AG04450 (cell line): Measurements from ENCODE around the gene CLCA2. TPM values are rescaled to one million over a fixed set of nuclear protein-coding genes. Genes with fewer than 3 reads are reported as not detected.
"Not testable (repeated sequence)": the region's sequence is repeated elsewhere in the genome, so short reads cannot be mapped to it uniquely, and the experiment has no call there.

ENCODE experiments used
- CTCF ChIA-PET: fragments of 300-600, 350-600 bp; formaldehyde crosslinking; extraction: SDS; loops from one replicate; lab custom pipeline; 2022; ENCODE audit warnings: antibody characterized with exemption, inconsistent platforms; lab: Charles Lee
- POLR2A ChIA-PET: fragments of 350-600 bp; formaldehyde crosslinking; extraction: SDS; loops from one replicate; lab custom pipeline; 2021; ENCODE audit warnings: antibody characterized with exemption, inconsistent platforms; lab: Yijun Ruan, JAX
- DNase-seq: peaks from one replicate; pipeline ENCODE4 v3.0.0-alpha.2; 2011; ENCODE audit warnings: low read depth, low spot score
- H3K27ac ChIP-seq: one replicate; pipeline ENCODE4 v1.5.1; 2012; ENCODE audit warnings: low read depth, low read length, control low read depth
- H3K27me3 ChIP-seq: one replicate; pipeline ENCODE4 v1.6.0; 2012; ENCODE audit warnings: low read length; ENCODE audit not compliant: control insufficient read depth, insufficient read depth
- H3K4me3 ChIP-seq: 2 replicates; pipeline ENCODE4 v1.5.1; 2011; ENCODE audit warnings: mild to moderate bottlenecking, low read depth, low read length, control low read depth
- H3K9me3 ChIP-seq: 2 replicates; pipeline ENCODE4 v1.5.1; 2012; ENCODE audit warnings: low read length; ENCODE audit not compliant: control insufficient read depth, insufficient read depth
- polyA plus RNA-seq: library from polyadenylated mRNA; depleted of rRNA; stranded (reverse); fragments of >200 nt; gene quantifications from 2 replicates; pipeline ENCODE4 v1.2.3, GENCODE V29; 2011
- TF ChIP-seq, protein P1 (sequence below): IDR thresholded peaks from 2 replicates; pipeline ENCODE4 v1.5.1; 2011; ENCODE audit warnings: low read depth, low read length, control low read depth, inconsistent platforms

The CLCA2 gene
- polyA plus RNA-seq, 1 experiment: 0.60 TPM

DNA sequence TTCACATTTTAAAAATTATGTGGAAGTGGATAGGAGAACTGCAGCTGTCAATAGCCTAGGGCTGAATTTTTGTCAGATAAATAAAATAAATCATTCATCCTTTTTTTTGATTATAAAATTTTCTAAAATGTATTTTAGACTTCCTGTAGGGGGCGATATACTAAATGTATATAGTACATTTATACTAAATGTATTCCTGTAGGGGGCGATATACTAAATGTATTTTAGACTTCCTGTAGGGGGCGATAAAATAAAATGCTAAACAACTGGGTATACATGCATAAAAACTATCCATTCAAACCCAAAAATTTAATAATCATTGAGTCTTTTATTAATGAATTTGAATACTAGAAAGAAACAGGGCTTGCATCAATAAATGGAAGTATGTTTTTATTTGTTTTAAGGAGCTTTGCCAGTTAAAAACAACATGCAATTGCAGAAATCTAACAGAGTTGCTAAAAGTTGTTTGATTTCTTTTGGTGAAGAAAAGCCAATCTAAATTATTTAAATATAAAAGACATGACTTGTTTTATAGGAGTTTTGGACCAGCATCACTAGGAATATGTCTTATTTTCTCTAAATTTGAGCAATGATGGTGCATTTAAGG is 76.1 kb downstream of the CLCA2 start:
- CTCF ChIA-PET: interaction anchor here (0.6 to 4.0 kb wide), 17 partner anchors 9 to 584 kb away, joined by 3 to 23 read pairs (median 4); no protein-coding TSS in a partner anchor
- POLR2A ChIA-PET: no interaction called here
- Histone ChIP-seq H3K9me3 (no peaks in the 10 kb centered on the region), H3K27ac (no peak overlapping the region), H3K27me3 (peaks cover 7% of the 10 kb centered on the region), H3K4me3 (no peak overlapping the region)
- TF ChIP-seq, protein P1, sequence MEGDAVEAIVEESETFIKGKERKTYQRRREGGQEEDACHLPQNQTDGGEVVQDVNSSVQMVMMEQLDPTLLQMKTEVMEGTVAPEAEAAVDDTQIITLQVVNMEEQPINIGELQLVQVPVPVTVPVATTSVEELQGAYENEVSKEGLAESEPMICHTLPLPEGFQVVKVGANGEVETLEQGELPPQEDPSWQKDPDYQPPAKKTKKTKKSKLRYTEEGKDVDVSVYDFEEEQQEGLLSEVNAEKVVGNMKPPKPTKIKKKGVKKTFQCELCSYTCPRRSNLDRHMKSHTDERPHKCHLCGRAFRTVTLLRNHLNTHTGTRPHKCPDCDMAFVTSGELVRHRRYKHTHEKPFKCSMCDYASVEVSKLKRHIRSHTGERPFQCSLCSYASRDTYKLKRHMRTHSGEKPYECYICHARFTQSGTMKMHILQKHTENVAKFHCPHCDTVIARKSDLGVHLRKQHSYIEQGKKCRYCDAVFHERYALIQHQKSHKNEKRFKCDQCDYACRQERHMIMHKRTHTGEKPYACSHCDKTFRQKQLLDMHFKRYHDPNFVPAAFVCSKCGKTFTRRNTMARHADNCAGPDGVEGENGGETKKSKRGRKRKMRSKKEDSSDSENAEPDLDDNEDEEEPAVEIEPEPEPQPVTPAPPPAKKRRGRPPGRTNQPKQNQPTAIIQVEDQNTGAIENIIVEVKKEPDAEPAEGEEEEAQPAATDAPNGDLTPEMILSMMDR: peak; percentile 67
- no peak for DNase-seq

- no peak for DNase-seq
Measured at GRCh38 chr1:86500714-86501113, 76.7 kb downstream of the CLCA2 start.

DNA sequence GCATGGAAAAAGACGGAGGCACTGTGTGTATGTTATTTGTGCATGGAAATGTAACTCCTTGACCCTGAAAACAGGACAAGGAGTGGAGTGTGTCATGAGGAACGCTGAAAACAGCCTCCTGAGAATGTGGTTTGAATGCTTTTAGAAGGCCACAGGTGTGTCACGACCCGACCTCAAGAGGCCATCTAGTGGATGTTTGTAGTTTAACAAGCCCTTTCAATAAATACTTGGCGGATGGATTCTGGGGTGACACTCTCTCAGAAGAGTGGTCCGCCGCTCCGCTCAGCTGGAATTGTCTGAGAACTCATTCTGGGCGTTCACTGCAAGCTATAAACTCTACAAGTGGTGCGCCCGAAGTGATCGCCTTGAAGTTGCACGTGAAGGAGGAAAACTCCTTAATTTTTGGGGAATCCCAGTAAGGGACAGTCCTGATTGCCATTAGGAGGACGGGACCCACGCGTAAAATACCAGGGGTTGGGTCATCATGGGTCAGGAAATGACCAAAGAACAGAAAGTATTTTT is 78.2 kb downstream of the CLCA2 start:
- POLR2A ChIA-PET, H3K27ac ChIP-seq, H3K4me3 ChIP-seq, DNase-seq, H3K9me3 ChIP-seq: not testable (repeated sequence)
- H3K27me3 ChIP-seq: peaks cover 12% of the 10 kb centered on the region
- CTCF ChIA-PET: interaction anchor here (0.6 to 4.0 kb wide), 5 partner anchors 14 to 122 kb away, joined by 3 to 23 read pairs (median 4); no protein-coding TSS in a partner anchor

More at GRCh38 chr1:86500714-86501113, 76.7 kb downstream of the CLCA2 start:
- no peaks in the 10 kb centered on the region for H3K9me3 ChIP-seq
- ChIA-PET POLR2A (no interaction called here), CTCF (interaction anchor here (0.6 to 4.0 kb wide), 11 partner anchors 10 to 584 kb away, joined by 3 to 23 read pairs (median 4); no protein-coding TSS in a partner anchor)
- H3K4me3 ChIP-seq: no peak overlapping the region
- TF ChIP-seq, protein P1: no peak
- H3K27ac ChIP-seq: no peak overlapping the region
- peaks cover 14% of the 10 kb centered on the region for H3K27me3 ChIP-seq

DNA sequence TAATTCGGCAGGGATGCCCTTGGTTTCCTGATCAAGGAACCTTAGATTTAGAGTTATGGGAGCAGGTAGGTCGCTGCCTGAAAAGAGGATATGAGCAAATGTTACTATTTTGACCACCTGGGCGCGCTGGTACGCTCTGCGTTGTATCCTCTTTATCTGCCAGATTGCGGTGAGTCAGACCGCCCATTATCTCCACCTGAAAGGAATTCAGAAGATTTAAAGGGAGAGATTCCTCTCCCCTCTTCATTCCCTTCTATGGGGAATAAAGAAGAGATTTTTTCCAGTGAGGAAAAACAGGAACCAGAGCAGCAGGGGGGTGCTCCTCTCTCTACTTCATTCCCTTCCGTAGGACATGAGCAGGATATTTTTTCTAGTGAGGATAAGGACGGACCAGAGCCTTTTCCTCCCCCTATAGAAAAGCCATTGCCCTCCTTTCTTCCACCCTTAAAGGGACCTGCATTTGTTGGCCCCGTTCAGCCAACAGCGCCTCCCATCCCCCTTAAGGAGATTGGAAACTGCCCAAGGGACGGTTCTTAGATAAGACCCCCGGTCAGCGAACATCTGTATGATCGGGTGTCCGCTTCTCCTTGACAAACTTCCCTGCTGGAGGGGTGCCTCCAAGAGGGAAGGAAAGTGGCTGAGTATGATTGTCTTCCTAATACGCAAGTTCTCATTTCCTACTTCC is 78.9 kb downstream of the CLCA2 start:
- ChIA-PET POLR2A (no interaction called here), CTCF (interaction anchor here (0.6 to 4.0 kb wide), 7 partner anchors 14 to 123 kb away, joined by 3 to 36 read pairs (median 5); no protein-coding TSS in a partner anchor)
- Histone ChIP-seq H3K9me3 (no peaks in the 10 kb centered on the region), H3K27me3 (peaks cover 12% of the 10 kb centered on the region), H3K4me3 (no peak overlapping the region), H3K27ac (no peak overlapping the region)
- TF ChIP-seq, protein P1: no peak
- no peak for DNase-seq

DNA sequence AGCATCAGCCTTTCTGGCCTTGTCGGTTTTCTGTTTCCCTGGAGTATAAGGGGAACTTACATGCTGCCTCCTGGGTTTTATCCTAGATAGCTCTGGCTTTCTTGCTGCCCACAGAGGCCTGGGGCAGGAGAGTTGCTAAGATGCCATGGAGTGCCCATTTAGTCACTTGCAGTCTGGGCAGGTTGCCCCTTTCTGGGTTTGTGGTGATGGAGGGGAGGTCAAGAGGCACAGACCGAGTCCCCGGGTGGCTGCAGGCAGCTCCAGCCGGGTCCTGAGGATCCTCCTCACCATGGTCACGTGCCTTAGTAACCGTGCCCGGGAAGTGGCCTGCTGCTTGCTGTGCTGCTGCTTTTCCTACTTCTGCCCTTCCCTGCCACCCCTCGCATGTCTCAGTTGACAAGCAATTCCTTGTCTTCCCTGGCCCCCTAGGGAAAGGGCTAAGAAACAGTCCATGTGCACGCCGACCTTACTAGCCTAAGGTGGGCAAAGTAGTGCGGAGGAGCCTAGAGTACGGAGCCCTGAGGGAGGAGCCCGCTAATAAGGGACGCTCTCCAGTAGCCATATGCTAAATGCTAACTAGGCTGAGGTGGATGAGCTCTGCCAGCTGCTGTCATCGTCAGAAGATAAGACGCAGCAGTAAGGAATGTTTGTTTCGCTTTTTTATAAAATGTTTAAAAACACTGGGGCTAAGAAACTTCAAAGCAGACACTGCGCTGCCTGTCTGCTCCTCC is 79.6 kb downstream of the CLCA2 start:
- CTCF ChIA-PET: interaction anchor here (0.6 to 3.5 kb wide), 4 partner anchors 29 to 124 kb away, joined by 3 to 36 read pairs (median 16); partner anchors contain the start of gene ODF2L

More for the DNA sequence above, 79.6 kb downstream of the CLCA2 start:
- peaks cover 10% of the 10 kb centered on the region for H3K27me3 ChIP-seq
- peak overlapping the region; percentile 42 for H3K4me3 ChIP-seq
- no peak overlapping the region for H3K27ac ChIP-seq
- H3K9me3 ChIP-seq: no peaks in the 10 kb centered on the region
- peak; percentile 6 for DNase-seq
- POLR2A ChIA-PET: no interaction called here
- TF ChIP-seq, protein P1: no peak
